COLO668 (cell line): Measurements from ENCODE around the gene PRTG.
"Not testable (repeated sequence)": the region's sequence is repeated elsewhere in the genome, so short reads cannot be mapped to it uniquely, and the experiment has no call there.

Experiments used
- DNase-seq: peaks from one replicate; lab custom pipeline; 2025; ENCODE audit not compliant: unreplicated experiment; lab: John Stamatoyannopoulos, UW

The PRTG gene

GRCh38 chr15:55742927-55743728, at the start of gene PRTG:
PRTG (minus strand) TSS chr15:55743152; CDS start chr15:55742931, 221 bp downstream.
- peak; percentile 55 for DNase-seq

- DNase-seq: peak; percentile 50
Observed at GRCh38 chr15:55791551-55792400, 48.8 kb upstream of the PRTG start.

GRCh38 chr15:55789066-55789660, 46.2 kb upstream of the PRTG start:
- peak; percentile 9 for DNase-seq

- DNase-seq: no peak
Observed at GRCh38 chr15:55786341-55786740, 43.4 kb upstream of the PRTG start.

GRCh38 chr15:55785593-55785992, 42.6 kb upstream of the PRTG start:
- DNase-seq: not testable (repeated sequence)

- DNase-seq: no peak
Observed at GRCh38 chr15:55784286-55784685, 41.3 kb upstream of the PRTG start.

GRCh38 chr15:55782901-55783300, 39.9 kb upstream of the PRTG start:
- no peak for DNase-seq

- no peak for DNase-seq
Observed at GRCh38 chr15:55780292-55780691, 37.3 kb upstream of the PRTG start.

GRCh38 chr15:55778932-55779331, 36.0 kb upstream of the PRTG start:
- no peak for DNase-seq

- no peak for DNase-seq
Observed at GRCh38 chr15:55775316-55775715, 32.4 kb upstream of the PRTG start.

- DNase-seq: peak; percentile 18
Observed at GRCh38 chr15:55774113-55774970, 31.4 kb upstream of the PRTG start.

- no peak for DNase-seq
Observed at GRCh38 chr15:55770806-55771205, 27.9 kb upstream of the PRTG start.

- DNase-seq: no peak
Observed at GRCh38 chr15:55770261-55770660, 27.3 kb upstream of the PRTG start.

GRCh38 chr15:55768670-55769185, 25.8 kb upstream of the PRTG start:
- DNase-seq: no peak

GRCh38 chr15:55766676-55767075, 23.7 kb upstream of the PRTG start:
- DNase-seq: no peak

GRCh38 chr15:55764398-55764797, 21.4 kb upstream of the PRTG start:
- DNase-seq: no peak

- no peak for DNase-seq
Observed at GRCh38 chr15:55758580-55758986, 15.6 kb upstream of the PRTG start.

- DNase-seq: not testable (repeated sequence)
Observed at GRCh38 chr15:55753433-55753832, 10.5 kb upstream of the PRTG start.

GRCh38 chr15:55750706-55751105, 7.8 kb upstream of the PRTG start:
- no peak for DNase-seq
